IMR-90 (cell line): ENCODE data around the gene SESN1. TPM values are rescaled to one million over a fixed set of nuclear protein-coding genes. Genes with fewer than 3 reads are reported as not detected.

Experiments used
- ATAC-seq: fragments of 200-7000 bp; cut with Tn5 transposase; 2 replicates; pipeline ENCODE4 v1.9.1; 2020; ENCODE audit warnings: low read depth, mild to moderate bottlenecking, moderate library complexity
- BruUV-seq: library from RNA; stranded (reverse); fragments of 400-500 nt; replicated peaks from 2 replicates; lab custom pipeline; 2021; lab: Mats Ljungman, UMichigan
- CTCF ChIA-PET: fragments of 300-600 bp; formaldehyde crosslinking; extraction: SDS; loops from one replicate; lab custom pipeline; 2021; ENCODE audit warnings: antibody characterized with exemption; lab: Yijun Ruan, JAX
- POLR2A ChIA-PET: fragments of 300-600 bp; sonication (Branson Sonifier 250); formaldehyde crosslinking; loops from one replicate; lab custom pipeline; 2022; ENCODE audit warnings: antibody characterized with exemption; ENCODE audit not compliant: unreplicated experiment; lab: Charles Lee
- DNase-seq: peaks from one replicate; pipeline ENCODE4 v3.0.0; 2013
- H2AFZ ChIP-seq: replicated peaks from 2 replicates; pipeline ENCODE3; 2013; ENCODE audit warnings: low read length, mild to moderate bottlenecking; ENCODE audit not compliant: poor library complexity
- H2AK5ac ChIP-seq: 2 replicates; pipeline ENCODE4 v1.6.1; 2013; ENCODE audit warnings: low read depth, low read length, inconsistent platforms
- H2AK9ac ChIP-seq: replicated peaks from 2 replicates; pipeline ENCODE3; 2013; ENCODE audit warnings: mild to moderate bottlenecking, low read depth, low read length, moderate library complexity; ENCODE audit not compliant: poor library complexity
- H2BK120ac ChIP-seq: 2 replicates; pipeline ENCODE4 v1.6.1; 2013; ENCODE audit warnings: low read depth, low read length, inconsistent platforms
- H2BK15ac ChIP-seq: 3 replicates; pipeline ENCODE4 v1.6.1; 2013; ENCODE audit warnings: low read depth, low read length, inconsistent platforms
- H2BK20ac ChIP-seq: 2 replicates; pipeline ENCODE4 v1.6.1; 2013; ENCODE audit warnings: low read depth, mild to moderate bottlenecking, inconsistent platforms, low read length, moderate library complexity
- H2BK5ac ChIP-seq: 2 replicates; pipeline ENCODE4 v1.6.1; 2013; ENCODE audit warnings: mild to moderate bottlenecking, low read depth, low read length, inconsistent platforms; ENCODE audit not compliant: poor library complexity, severe bottlenecking
- H3K14ac ChIP-seq: replicated peaks from 2 replicates; pipeline ENCODE4 v1.6.1; 2013; ENCODE audit warnings: low read depth, low read length, inconsistent platforms
- H3K18ac ChIP-seq: 2 replicates; pipeline ENCODE4 v1.6.1; 2013; ENCODE audit warnings: low read depth, low read length, control low read depth
- H3K23ac ChIP-seq: 2 replicates; pipeline ENCODE4 v1.6.1; 2013; ENCODE audit warnings: low read depth, low read length, inconsistent platforms
- H3K27ac ChIP-seq: 2 replicates; pipeline ENCODE4 v1.5.1; 2013; ENCODE audit warnings: mild to moderate bottlenecking, control low read depth, low read length; ENCODE audit not compliant: insufficient read depth
- H3K27me3 ChIP-seq: 2 replicates; pipeline ENCODE4 v1.6.1; 2013; ENCODE audit warnings: low read length; ENCODE audit not compliant: control insufficient read depth, insufficient read depth
- H3K36me3 ChIP-seq: 2 replicates; pipeline ENCODE4 v1.6.1; 2013; ENCODE audit warnings: low read length, mixed read lengths; ENCODE audit not compliant: control insufficient read depth, insufficient read depth
- H3K4ac ChIP-seq: 2 replicates; pipeline ENCODE4 v1.6.1; 2013; ENCODE audit warnings: low read depth, low read length, inconsistent platforms
- H3K4me1 ChIP-seq: 2 replicates; pipeline ENCODE4 v1.6.1; 2013; ENCODE audit warnings: low read length, mixed read lengths; ENCODE audit not compliant: control insufficient read depth, insufficient read depth
- H3K4me2 ChIP-seq: 2 replicates; pipeline ENCODE4 v1.6.1; 2013; ENCODE audit warnings: low read depth, mild to moderate bottlenecking, control low read depth, low read length, moderate library complexity
- H3K4me3 ChIP-seq: 2 replicates; pipeline ENCODE4 v1.5.1; 2013; ENCODE audit warnings: low read depth, mild to moderate bottlenecking, control low read depth, low read length, moderate library complexity; ENCODE audit not compliant: insufficient read depth
- H3K56ac ChIP-seq: 2 replicates; pipeline ENCODE4 v1.6.1; 2013; ENCODE audit warnings: low read length, inconsistent platforms; ENCODE audit not compliant: insufficient read depth; ENCODE audit errors: extremely low read depth
- H3K79me1 ChIP-seq, 2 experiments: 2 replicates each; pipeline ENCODE4 v1.6.1; 2013; ENCODE audit warnings: low read length in 2 of 2, inconsistent platforms in 1 of 2, low read depth in 1 of 2
- H3K9ac ChIP-seq: 2 replicates; pipeline ENCODE4 v1.6.1; 2013; ENCODE audit warnings: low read depth, low read length, control low read depth
- H3K9me1 ChIP-seq: 2 replicates; pipeline ENCODE4 v1.6.1; 2013; ENCODE audit warnings: low read length, inconsistent platforms; ENCODE audit not compliant: insufficient read depth
- H3K9me3 ChIP-seq: 2 replicates; pipeline ENCODE4 v1.6.1; 2013; ENCODE audit warnings: low read length; ENCODE audit not compliant: control insufficient read depth, insufficient read depth
- H4K20me1 ChIP-seq: 2 replicates; pipeline ENCODE4 v1.6.1; 2013; ENCODE audit warnings: low read length, inconsistent platforms; ENCODE audit not compliant: insufficient read depth
- H4K5ac ChIP-seq: 2 replicates; pipeline ENCODE4 v1.6.1; 2013; ENCODE audit warnings: mild to moderate bottlenecking, low read depth, low read length, control low read depth
- H4K8ac ChIP-seq, 2 experiments: 2 replicates each; pipeline ENCODE4 v1.6.1; 2013; ENCODE audit warnings: low read depth in 2 of 2, low read length in 2 of 2, control low read depth in 1 of 2, inconsistent platforms in 1 of 2
- H4K91ac ChIP-seq: 2 replicates; pipeline ENCODE4 v1.6.1; 2013; ENCODE audit warnings: low read depth, low read length, inconsistent platforms; ENCODE audit not compliant: insufficient read depth
- BHLHE40 ChIP-seq: fragments of 150-350 bp; IDR thresholded peaks from 2 replicates; pipeline ENCODE4 v1.6.1; 2016; ENCODE audit warnings: mild to moderate bottlenecking, low read depth, low read length
- CEBPB ChIP-seq: IDR thresholded peaks from 2 replicates; pipeline ENCODE4 v1.6.1; 2012; ENCODE audit warnings: low read depth, low read length, improper control_type of control experiment
- FOS ChIP-seq: fragments of 150-350 bp; IDR thresholded peaks from 2 replicates; pipeline ENCODE4 v1.6.1; 2016; ENCODE audit warnings: low read depth, low read length
- MXI1 ChIP-seq: IDR thresholded peaks from 2 replicates; pipeline ENCODE4 v1.6.1; 2012; ENCODE audit warnings: low read depth, mild to moderate bottlenecking, low read length, moderate library complexity, borderline replicate concordance
- NFE2L2 ChIP-seq: fragments of 150-350 bp; IDR thresholded peaks from 2 replicates; pipeline ENCODE4 v1.6.1; 2016; ENCODE audit warnings: low read depth, mild to moderate bottlenecking, low read length
- POLR2A ChIP-seq: IDR thresholded peaks from 2 replicates; pipeline ENCODE4 v1.6.1; 2012; ENCODE audit warnings: mild to moderate bottlenecking, low read depth, low read length
- RCOR1 ChIP-seq: IDR thresholded peaks from 2 replicates; pipeline ENCODE4 v1.6.1; 2012; ENCODE audit warnings: mild to moderate bottlenecking, low read length, improper control_type of control experiment; ENCODE audit not compliant: insufficient replicate concordance
- SMC3 ChIP-seq: fragments of 150-350 bp; IDR thresholded peaks from 2 replicates; pipeline ENCODE4 v1.6.1; 2016; ENCODE audit warnings: low read depth, mild to moderate bottlenecking, antibody characterized with exemption, low read length, moderate library complexity
- USF2 ChIP-seq: fragments of 150-350 bp; IDR thresholded peaks from 2 replicates; pipeline ENCODE4 v1.6.1; 2017; ENCODE audit warnings: mild to moderate bottlenecking, antibody characterized with exemption, low read length, low read depth
- WGBS, 2 experiments: methylation state at CpG; one replicate each; pipeline versions ENCODE4 v1.1.5 to v1.1.7; 2013; ENCODE audit warnings: missing lambda C conversion rate in 2 of 2; ENCODE audit not compliant: insufficient read length in 1 of 2; ENCODE audit errors: extremely low coverage in 2 of 2; 5-methylcytosine and 5-hydroxymethylcytosine counted together
- dilution Hi-C: fragments of 300-500 bp; cut with HindIII; formaldehyde crosslinking; loops from one replicate; pipeline ENCODE4 v1.14.3; 2018; ENCODE audit warnings: low sequenced_read_pairs; ENCODE audit not compliant: unreplicated experiment
- in situ Hi-C: fragments of 300-500 bp; cut with MboI; formaldehyde crosslinking; loops from 3 replicates; pipeline ENCODE4 v1.14.3; 2019; ENCODE audit warnings: low sequenced_read_pairs, inconsistent platforms, mixed read lengths
- intact Hi-C: fragments of 100-400 bp; cut with micrococcal nuclease; formaldehyde crosslinking; loops from 2 replicates; pipeline ENCODE4 v1.10.0; 2022
- polyA plus RNA-seq, 3 experiments: library from polyadenylated mRNA; depleted of rRNA; stranded (reverse); fragments of >200 nt; gene quantifications; 2 replicates each; pipeline ENCODE4 v1.2.3, GENCODE V29; 2012; ENCODE audit warnings: low replicate concordance in 1 of 3
- total RNA-seq: library from RNA; depleted of rRNA; stranded (reverse); fragments of >200 nt; gene quantifications from 2 replicates; pipeline ENCODE4 v1.2.3, GENCODE V29; 2012

SESN1 gene
- total and polyA plus RNA-seq, 2 of the 4 experiments (the other 2 are of a cell fraction): 9.7 to 16.7 TPM

DNA sequence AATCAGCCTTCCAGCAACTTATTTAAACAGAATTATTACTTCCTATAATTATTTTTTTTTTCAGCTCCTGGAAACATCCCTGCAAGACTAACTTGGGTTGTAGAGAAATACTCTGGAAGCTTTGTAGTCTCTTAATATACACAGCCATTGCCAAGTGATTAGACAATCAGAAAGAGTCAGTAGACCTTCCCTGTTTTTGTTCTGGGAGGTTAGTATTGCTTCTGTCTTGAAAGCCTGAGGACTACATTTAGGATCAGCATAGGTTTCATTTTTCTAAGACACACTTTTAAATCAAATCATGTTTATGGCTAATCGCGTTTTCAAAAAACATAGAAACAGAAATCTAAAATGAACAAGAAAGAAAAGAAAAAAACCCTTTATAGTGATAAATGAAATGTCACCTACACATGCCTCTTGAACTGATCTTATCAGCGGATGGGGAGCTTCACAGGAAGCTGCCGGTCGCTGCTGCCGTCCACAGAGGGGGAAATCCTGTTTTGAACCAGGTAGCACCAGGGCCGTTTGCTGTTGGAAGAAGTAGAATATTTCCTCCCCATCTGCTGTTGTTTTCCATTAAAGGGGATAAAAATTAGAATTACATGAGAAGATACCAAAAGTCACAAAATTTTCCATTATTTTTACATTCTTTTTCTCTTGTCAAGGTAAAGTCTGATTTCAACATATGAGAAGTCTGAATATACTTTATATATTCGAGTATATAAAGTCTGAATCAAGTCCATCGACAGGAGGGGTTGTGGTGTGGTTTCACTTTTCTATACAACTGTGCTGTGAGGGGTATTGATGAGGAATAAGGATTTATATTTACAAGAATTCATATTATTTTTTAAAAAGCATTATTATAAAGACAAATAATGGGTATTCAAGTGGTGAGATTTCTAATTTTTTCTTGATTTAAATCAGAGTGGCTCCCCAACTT, 151.8 kb downstream of the SESN1 start:
- intact Hi-C loops (no loop called here), dilution Hi-C loops (no loop called here), in situ Hi-C loops (no loop called here)
- H2AK5ac ChIP-seq: no peak overlapping the region
- ChIA-PET POLR2A (interaction anchor here (0.7 kb wide), 1 partner anchor 50 kb away, joined by 4 read pairs; no protein-coding TSS in a partner anchor), CTCF (no interaction called here)
- H3K56ac ChIP-seq: no peak overlapping the region
- H2BK5ac ChIP-seq: no peak overlapping the region
- DNase-seq (no peak), ATAC-seq (no peak)
- H3K9ac ChIP-seq: no peak overlapping the region
- no peak overlapping the region for H3K4ac ChIP-seq
- BruUV-seq: no TSS peak
- no peak overlapping the region for H2AK9ac ChIP-seq
- no peak overlapping the region for H2BK15ac ChIP-seq
- no peak overlapping the region for H3K27ac ChIP-seq
- H3K23ac ChIP-seq: no peak overlapping the region
- H3K4me3 ChIP-seq: no peak overlapping the region
- H2BK120ac ChIP-seq: no peak overlapping the region
- no CpG with 5 or more reads among the region's 9 CpGs for WGBS, 2 experiments
- no peaks in the 10 kb centered on the region for H3K36me3 ChIP-seq
- H3K4me2 ChIP-seq: no peak overlapping the region
- no peak overlapping the region for H3K18ac ChIP-seq
- no peak overlapping the region for H3K14ac ChIP-seq
- no peaks in the 10 kb centered on the region for H3K27me3 ChIP-seq
- no peak for TF ChIP-seq NFE2L2
- TF ChIP-seq FOS: no peak
- no peak for TF ChIP-seq MXI1
- TF ChIP-seq SMC3: no peak
- TF ChIP-seq USF2: no peak
- TF ChIP-seq BHLHE40: no peak
- no peak for TF ChIP-seq RCOR1
- TF ChIP-seq CEBPB: no peak
- no peak for TF ChIP-seq POLR2A
- no peaks in the 10 kb centered on the region for H4K20me1 ChIP-seq
- H4K8ac ChIP-seq: no peak overlapping the region
- H2AFZ ChIP-seq: no peak overlapping the region
- H3K9me3 ChIP-seq: no peaks in the 10 kb centered on the region
- no peaks in the 10 kb centered on the region for H3K79me1 ChIP-seq
- H3K9me1 ChIP-seq: peaks cover 14% of the 10 kb centered on the region
- H4K91ac ChIP-seq: no peak overlapping the region
- no peak overlapping the region for H2BK20ac ChIP-seq
- peaks cover 16% of the 10 kb centered on the region for H3K4me1 ChIP-seq
- no peak overlapping the region for H4K5ac ChIP-seq
